ENCODE results near the gene DHX30.
"Not testable (repeated sequence)": the region's sequence is repeated elsewhere in the genome, so short reads cannot be mapped to it uniquely, and the experiment has no call there.

DHX30 gene

GRCh38 chr3:47813551-47814177, 10.7 kb downstream of the DHX30 start:
- DNase-seq (ENCODE audit: low read depth), result no peak

- no peak for DNase-seq (ENCODE audit: low read depth)
These were observed 14.7 kb downstream of the DHX30 start for GRCh38 chr3:47817609-47818008.

- peak; percentile 79 for DNase-seq (ENCODE audit: low read depth)
These were observed 21.9 kb downstream of the DHX30 start for GRCh38 chr3:47824541-47825473.

GRCh38 chr3:47825590-47825989, 22.7 kb downstream of the DHX30 start:
- DNase-seq (ENCODE audit: low read depth), result no peak

GRCh38 chr3:47829482-47829881, 26.5 kb downstream of the DHX30 start:
- DNase-seq (ENCODE audit: low read depth), result not testable (repeated sequence)

GRCh38 chr3:47836986-47837385, 34.0 kb downstream of the DHX30 start:
- no peak for DNase-seq (ENCODE audit: low read depth)

- DNase-seq (ENCODE audit: low read depth), result no peak
These were observed 35.6 kb downstream of the DHX30 start for GRCh38 chr3:47838503-47838902.

- no peak for DNase-seq (ENCODE audit: low read depth)
These were observed 38.9 kb downstream of the DHX30 start for GRCh38 chr3:47841786-47842349.

GRCh38 chr3:47846186-47846879, 43.4 kb downstream of the DHX30 start:
- no peak for DNase-seq (ENCODE audit: low read depth)

GRCh38 chr3:47846880-47847248, 43.9 kb downstream of the DHX30 start:
- no peak for DNase-seq (ENCODE audit: low read depth)

GRCh38 chr3:47847260-47847659, 44.3 kb downstream of the DHX30 start:
- no peak for DNase-seq (ENCODE audit: low read depth)

GRCh38 chr3:47847801-47848518, 45.0 kb downstream of the DHX30 start:
- DNase-seq (ENCODE audit: low read depth), result no peak

GRCh38 chr3:47848599-47849117, 45.7 kb downstream of the DHX30 start:
- no peak for DNase-seq (ENCODE audit: low read depth)

GRCh38 chr3:47849186-47849698, 46.3 kb downstream of the DHX30 start:
- DNase-seq (ENCODE audit: low read depth), result no peak

GRCh38 chr3:47849699-47850563, 47.0 kb downstream of the DHX30 start:
- DNase-seq (ENCODE audit: low read depth), result peak; percentile 32

GRCh38 chr3:47850564-47851410, 47.8 kb downstream of the DHX30 start:
- DNase-seq (ENCODE audit: low read depth), result no peak

- no peak for DNase-seq (ENCODE audit: low read depth)
These were observed 49.1 kb downstream of the DHX30 start for GRCh38 chr3:47851888-47852603.

All from amniotic epithelial cell (primary cell).